ENCODE measurements around the gene CDKN2A. TPM values are rescaled to one million over a fixed set of nuclear protein-coding genes. Genes with fewer than 3 reads are reported as not detected.
"Not testable (repeated sequence)": the region's sequence is repeated elsewhere in the genome, so short reads cannot be mapped to it uniquely, and the experiment has no call there.

The CDKN2A gene
- total RNA-seq, 1 experiment from 2014 or later, result 0.57 TPM

GRCh38 chr9:21961569-21961968 is 32.6 kb downstream of the CDKN2A start:
- ATAC-seq (no peak), DNase-seq (ENCODE audit: low spot score) (no peak)
- no peaks in the 10 kb centered on the region for H3K36me3 Mint-ChIP-seq
- ChIA-PET POLR2A (no interaction called here), CTCF (no interaction called here)
- TF ChIP-seq RELA (CRISPR knock-in tag; IDR thresholded peaks at IDR 0.05; ENCODE audit: borderline replicate concordance) (no peak), ETV6 (CRISPR knock-in tag; IDR thresholded peaks at IDR 0.05) (no peak)
- no peak overlapping the region for H3K4me3 Mint-ChIP-seq
- peaks cover 20% of the 10 kb centered on the region for H3K4me1 Mint-ChIP-seq
- H3K9me3 Mint-ChIP-seq, result peaks cover 4% of the 10 kb centered on the region; the same call in 1 of the 2 replicates
- peaks cover 67% of the 10 kb centered on the region for H3K27me3 Mint-ChIP-seq (ENCODE audit: low read depth)
- H3K27ac Mint-ChIP-seq, result no peak overlapping the region

- DNase-seq (ENCODE audit: low spot score); H3K9me3 Mint-ChIP-seq; POLR2A ChIA-PET; H3K36me3 Mint-ChIP-seq; H3K4me1 Mint-ChIP-seq; ATAC-seq; H3K4me3 Mint-ChIP-seq; H3K27ac Mint-ChIP-seq: not testable (repeated sequence)
- CTCF ChIA-PET, result interaction anchor here (1.3 kb wide), 1 partner anchor 54 kb away, joined by 3 read pairs; no protein-coding TSS in a partner anchor
- peaks cover 44% of the 10 kb centered on the region for H3K27me3 Mint-ChIP-seq (ENCODE audit: low read depth)
Measured at GRCh38 chr9:21959268-21959667, 34.9 kb downstream of the CDKN2A start.

DNA sequence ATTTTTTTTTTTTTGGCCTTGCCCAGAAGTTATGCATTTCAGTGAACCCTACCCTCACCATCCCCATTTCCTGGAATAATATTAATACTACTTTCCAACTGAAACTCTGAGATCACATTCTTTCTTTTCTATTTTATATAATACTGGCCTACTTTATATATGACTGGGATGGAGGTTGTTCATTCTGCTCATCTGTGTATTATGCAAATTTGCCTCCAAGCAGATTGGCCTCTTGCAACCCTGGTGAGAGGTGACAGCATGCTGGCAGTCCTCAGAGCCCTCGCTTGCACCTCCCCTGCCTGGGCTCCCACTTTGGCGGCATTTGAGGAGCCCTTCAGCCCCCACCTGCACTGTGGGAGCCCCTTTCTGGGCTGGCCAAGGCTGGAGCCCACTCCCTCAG is 35.4 kb downstream of the CDKN2A start:
- ATAC-seq (no peak), DNase-seq (ENCODE audit: low spot score) (no peak)
- peaks cover 40% of the 10 kb centered on the region for H3K27me3 Mint-ChIP-seq (ENCODE audit: low read depth)
- POLR2A ChIA-PET, result no interaction called here
- peaks cover 4% of the 10 kb centered on the region; the same call in 1 of the 2 replicates for H3K9me3 Mint-ChIP-seq
- TF ChIP-seq ZNF416 (CRISPR knock-in tag; IDR thresholded peaks at IDR 0.05) (no peak), ZNF317 (CRISPR knock-in tag; IDR thresholded peaks at IDR 0.05; ENCODE audit: borderline replicate concordance, low read depth) (no peak), ERG (CRISPR knock-in tag; IDR thresholded peaks at IDR 0.05) (no peak), GRHL2 (CRISPR knock-in tag; IDR thresholded peaks at IDR 0.05; ENCODE audit: insufficient replicate concordance, severe bottlenecking) (no peak), RORB (CRISPR knock-in tag; IDR thresholded peaks at IDR 0.05) (no peak), ZNF423 (CRISPR knock-in tag; IDR thresholded peaks at IDR 0.05) (no peak), MLX (CRISPR knock-in tag; IDR thresholded peaks at IDR 0.05) (no peak), FOXK1 (CRISPR knock-in tag; IDR thresholded peaks at IDR 0.05) (no peak), FOXJ3 (CRISPR knock-in tag; IDR thresholded peaks at IDR 0.05; ENCODE audit: borderline replicate concordance) (no peak), EMX1 (CRISPR knock-in tag; IDR thresholded peaks at IDR 0.05) (no peak), JUN (CRISPR knock-in tag; IDR thresholded peaks at IDR 0.05) (no peak), MYBL2 (CRISPR knock-in tag; IDR thresholded peaks at IDR 0.05) (no peak), RELA (CRISPR knock-in tag; IDR thresholded peaks at IDR 0.05; ENCODE audit: borderline replicate concordance) (no peak), OVOL2 (CRISPR knock-in tag; IDR thresholded peaks at IDR 0.05; ENCODE audit: borderline replicate concordance) (no peak), ZNF512 (CRISPR knock-in tag; IDR thresholded peaks at IDR 0.05; ENCODE audit: borderline replicate concordance) (no peak), NFE2L1 (CRISPR knock-in tag; IDR thresholded peaks at IDR 0.05) (no peak), ESRRA (CRISPR knock-in tag; IDR thresholded peaks at IDR 0.05; ENCODE audit: borderline replicate concordance) (no peak)
- TF ChIP-seq, protein P1, sequence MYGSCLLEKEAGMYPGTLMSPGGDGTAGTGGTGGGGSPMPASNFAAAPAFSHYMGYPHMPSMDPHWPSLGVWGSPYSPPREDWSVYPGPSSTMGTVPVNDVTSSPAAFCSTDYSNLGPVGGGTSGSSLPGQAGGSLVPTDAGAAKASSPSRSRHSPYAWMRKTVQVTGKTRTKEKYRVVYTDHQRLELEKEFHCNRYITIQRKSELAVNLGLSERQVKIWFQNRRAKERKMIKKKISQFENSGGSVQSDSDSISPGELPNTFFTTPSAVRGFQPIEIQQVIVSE (CRISPR knock-in tag; IDR thresholded peaks at IDR 0.05; ENCODE audit: borderline replicate concordance), result no peak
- TF ChIP-seq, protein P2, sequence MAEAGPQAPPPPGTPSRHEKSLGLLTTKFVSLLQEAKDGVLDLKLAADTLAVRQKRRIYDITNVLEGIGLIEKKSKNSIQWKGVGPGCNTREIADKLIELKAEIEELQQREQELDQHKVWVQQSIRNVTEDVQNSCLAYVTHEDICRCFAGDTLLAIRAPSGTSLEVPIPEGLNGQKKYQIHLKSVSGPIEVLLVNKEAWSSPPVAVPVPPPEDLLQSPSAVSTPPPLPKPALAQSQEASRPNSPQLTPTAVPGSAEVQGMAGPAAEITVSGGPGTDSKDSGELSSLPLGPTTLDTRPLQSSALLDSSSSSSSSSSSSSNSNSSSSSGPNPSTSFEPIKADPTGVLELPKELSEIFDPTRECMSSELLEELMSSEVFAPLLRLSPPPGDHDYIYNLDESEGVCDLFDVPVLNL (CRISPR knock-in tag; IDR thresholded peaks at IDR 0.05; ENCODE audit: borderline replicate concordance, low read depth), result no peak
- TF ChIP-seq, protein P3, sequence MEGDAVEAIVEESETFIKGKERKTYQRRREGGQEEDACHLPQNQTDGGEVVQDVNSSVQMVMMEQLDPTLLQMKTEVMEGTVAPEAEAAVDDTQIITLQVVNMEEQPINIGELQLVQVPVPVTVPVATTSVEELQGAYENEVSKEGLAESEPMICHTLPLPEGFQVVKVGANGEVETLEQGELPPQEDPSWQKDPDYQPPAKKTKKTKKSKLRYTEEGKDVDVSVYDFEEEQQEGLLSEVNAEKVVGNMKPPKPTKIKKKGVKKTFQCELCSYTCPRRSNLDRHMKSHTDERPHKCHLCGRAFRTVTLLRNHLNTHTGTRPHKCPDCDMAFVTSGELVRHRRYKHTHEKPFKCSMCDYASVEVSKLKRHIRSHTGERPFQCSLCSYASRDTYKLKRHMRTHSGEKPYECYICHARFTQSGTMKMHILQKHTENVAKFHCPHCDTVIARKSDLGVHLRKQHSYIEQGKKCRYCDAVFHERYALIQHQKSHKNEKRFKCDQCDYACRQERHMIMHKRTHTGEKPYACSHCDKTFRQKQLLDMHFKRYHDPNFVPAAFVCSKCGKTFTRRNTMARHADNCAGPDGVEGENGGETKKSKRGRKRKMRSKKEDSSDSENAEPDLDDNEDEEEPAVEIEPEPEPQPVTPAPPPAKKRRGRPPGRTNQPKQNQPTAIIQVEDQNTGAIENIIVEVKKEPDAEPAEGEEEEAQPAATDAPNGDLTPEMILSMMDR (IDR thresholded peaks at IDR 0.05), result no peak
- no peaks in the 10 kb centered on the region for H3K4me1 Mint-ChIP-seq
- H3K4me3 Mint-ChIP-seq, result no peak overlapping the region
- H3K27ac Mint-ChIP-seq, result no peak overlapping the region
- no peaks in the 10 kb centered on the region for H3K36me3 Mint-ChIP-seq
- CTCF ChIA-PET, result no interaction called here

Data from WTC11 (cell line).